HG03097 (cell line): ENCODE measurements around the gene SLIT3.

Experiments used
- ATAC-seq: cut with Tn5 transposase; IDR thresholded peaks from one replicate; pipeline ENCODE4 v1.9.1; 2021; ENCODE audit not compliant: unreplicated experiment, low FRiP score

Gene SLIT3

DNA sequence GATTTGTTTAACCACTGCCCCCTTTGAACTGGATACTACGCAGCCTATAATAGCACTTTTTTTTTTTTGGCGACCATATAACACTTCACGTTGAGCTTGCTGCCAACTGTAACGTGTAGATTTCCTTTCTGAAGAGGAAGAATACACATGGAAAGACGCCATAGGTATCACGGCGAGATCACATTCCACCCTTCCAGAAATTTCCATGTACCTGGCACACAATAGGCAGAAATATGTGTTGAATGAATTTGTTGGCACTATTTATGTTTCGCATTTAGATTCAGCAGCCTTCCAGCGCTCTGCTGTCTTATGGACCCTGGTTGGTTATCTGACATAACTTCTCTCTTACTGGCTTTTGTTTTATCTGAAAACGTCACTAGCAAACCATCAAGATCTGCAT, 250.3 kb downstream of the SLIT3 start:
- ATAC-seq, result no peak

DNA sequence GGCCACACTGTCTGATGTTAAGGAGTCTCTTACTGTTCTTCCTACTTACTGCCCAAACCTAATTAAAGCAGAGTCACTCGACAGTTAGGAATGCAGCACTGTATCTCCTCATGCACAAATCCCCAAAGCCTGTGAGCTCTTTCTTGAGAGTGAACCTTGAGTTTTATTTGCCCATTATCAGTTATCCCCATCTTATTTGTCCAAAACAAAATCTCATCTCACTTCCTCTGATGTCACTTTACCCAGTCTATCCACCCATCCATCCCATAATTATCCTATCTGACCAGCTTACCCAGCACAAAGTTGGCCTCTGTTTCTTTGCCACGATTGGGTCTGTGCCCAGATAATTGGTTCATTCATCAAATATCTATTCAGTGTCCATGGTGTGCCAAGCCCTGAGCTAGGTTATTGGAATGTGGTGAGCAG, 250.8 kb downstream of the SLIT3 start:
- no peak for ATAC-seq

DNA sequence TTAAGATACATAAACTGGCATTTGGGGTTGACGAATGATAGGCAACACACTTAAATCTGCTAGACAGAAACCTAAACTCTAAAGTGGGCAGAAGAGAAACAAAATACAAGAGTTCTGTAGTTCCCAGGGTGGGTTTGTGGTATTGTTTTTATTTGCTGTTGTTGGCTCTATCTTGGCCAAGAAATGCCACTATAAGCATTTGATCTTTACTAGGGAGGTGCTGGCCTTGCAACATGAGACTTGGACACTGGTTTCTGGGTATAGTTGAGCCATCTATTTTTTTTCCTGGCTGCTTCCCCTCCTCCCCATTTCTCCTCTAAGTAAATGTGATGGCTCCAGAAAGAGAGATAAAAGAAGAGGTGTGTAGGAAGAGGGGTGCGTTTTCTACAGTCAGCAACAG, 251.2 kb downstream of the SLIT3 start:
- no peak for ATAC-seq

DNA sequence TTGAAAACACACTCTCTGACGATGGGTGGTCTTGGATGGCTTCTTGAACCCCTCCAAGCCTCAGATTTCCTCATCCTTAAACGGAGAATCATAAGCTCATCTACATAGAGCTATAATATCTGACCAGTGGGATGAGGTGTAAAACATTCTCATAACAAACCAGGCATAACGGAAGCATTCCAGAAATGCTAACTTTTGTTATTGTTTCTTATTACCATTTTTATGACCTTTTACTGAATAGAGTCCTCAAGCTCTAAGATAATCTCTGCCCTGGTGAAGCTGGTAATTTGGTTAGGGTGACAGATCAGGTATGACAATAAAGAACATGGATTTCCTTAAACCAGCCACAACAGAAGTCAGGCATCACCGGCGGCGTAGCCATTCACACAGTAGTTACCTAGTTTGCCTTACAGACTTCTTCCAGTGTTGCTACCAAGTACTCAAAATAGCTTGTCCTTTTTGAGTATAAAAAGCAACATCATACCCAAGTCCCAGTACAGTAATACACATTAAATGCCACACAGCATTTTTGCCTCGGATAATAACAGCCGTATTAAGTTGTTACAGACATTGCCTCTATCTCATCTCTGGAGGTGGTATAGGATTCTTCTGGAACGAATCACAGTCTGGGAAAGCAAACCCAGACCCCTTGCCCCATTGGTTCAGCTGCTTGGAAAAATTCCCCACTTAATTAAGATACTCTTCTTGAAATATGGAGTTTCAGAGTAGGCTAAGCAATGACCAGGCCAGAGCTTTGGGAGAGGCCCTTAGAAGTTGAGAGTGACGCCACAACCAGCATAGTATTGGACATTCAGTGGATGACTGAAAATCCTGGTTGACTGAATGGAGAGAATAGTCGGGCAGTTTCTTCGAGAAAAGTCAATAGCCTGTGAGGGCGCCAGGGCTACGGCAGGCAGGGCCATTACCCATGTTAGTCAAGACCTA, 252.5 kb downstream of the SLIT3 start:
- no peak for ATAC-seq

DNA sequence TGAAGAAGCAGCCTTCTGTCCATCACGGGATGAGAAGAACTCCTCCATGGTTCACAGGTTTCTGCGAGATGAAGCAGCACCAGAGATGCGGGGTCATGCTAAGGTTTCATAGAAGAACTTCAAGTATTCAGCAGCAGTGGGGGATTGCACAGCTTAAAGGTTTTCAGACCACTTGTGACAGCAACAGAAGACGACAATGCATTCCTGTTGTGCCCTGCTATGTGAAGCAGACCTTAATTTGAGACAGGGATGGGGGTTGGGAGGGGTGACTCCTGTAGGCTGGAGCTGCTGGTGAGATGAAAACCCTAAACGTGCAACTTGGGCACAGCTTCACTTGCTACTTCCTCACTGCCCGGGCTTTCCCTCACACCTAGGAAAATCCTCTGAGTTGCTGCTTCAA, 256.0 kb downstream of the SLIT3 start:
- ATAC-seq, result no peak

DNA sequence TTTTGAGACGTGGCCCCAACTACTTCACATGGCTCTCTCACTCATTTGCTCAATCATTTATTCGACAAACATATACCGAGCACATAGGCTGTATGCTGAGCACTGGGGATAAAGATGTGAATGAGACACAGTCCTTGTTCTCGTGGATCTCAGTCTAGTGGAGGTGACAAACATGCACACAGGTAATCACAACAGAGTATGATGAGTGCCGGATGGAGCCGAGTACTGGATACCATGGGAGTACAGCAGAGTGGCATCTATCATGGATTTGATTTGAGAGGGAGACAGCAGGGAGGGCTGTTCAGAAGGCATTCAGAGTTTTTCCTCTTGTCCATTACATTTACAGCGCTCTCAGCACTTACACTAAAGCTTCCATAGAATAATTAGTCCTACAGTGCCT, 259.8 kb downstream of the SLIT3 start:
- ATAC-seq, result no peak

DNA sequence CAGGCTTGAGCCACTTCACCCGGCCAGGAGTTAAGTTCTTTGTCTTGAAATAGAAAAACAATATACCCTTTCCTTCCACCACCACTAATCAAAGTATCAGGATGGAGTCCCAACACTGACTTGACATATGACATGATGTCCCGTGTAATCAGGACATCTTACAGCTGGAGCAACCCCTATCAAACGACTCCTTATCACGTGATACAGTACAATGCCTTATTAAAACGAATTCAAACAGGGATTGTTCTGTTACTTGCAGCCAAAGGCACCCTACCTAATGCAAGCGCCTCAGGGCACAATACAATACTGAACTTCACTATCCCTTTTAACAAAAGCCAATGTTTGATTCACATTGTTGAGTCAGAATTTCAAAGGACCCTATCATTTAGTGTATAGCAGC, 261.3 kb downstream of the SLIT3 start:
- no peak for ATAC-seq

DNA sequence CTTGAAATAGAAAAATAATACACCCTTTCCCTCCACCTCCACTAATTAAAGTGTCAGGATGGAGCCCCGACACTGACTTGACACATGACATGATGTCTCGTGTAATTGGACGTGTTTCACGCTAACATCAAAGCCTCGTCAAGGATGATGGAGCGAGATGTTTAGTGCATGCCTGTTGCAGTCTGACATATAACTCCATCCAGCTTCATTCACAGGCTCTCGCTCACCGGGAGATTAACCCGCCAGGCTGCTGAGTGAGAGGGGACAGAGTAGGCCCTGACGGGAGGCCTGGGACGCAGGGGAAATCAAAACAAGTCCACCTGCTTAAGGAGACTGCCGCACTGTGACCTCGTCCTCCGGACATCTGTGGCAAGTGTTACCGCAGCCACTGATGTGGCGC, 263.5 kb downstream of the SLIT3 start:
- no peak for ATAC-seq

DNA sequence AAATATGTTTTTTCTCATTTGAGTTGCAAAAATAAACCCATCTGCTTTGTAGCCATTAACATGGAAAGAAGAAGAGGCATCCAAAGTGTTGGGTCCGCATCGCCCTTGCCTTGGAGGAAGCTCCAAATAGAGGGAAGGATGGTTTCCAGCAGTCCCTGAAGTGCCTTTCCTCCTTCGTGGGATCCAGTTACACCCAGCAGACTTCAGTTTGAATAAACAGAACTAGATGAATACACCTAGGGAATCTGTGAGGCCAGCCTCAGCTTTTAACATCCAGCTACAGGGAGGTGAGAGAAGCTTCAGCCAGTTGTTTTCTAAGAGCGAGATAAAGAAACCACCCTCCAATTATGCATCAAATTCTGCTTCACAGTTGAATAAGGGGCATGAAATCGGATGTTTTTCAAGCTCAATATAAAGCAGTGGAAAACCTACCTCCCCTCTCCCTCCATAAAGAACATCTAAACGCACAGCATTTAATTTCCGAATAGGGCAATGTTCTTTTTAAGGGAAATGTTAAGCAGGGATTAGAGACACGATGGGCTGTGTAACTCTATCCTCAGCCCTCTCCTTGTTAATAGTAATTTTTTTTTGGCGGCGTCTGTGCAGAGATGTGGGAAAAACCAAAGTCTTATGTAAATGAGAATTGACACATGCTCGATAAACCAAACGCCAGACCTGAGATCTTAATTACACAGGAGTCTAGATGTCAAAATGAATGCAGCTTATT, 264.7 kb downstream of the SLIT3 start:
- ATAC-seq, result no peak

DNA sequence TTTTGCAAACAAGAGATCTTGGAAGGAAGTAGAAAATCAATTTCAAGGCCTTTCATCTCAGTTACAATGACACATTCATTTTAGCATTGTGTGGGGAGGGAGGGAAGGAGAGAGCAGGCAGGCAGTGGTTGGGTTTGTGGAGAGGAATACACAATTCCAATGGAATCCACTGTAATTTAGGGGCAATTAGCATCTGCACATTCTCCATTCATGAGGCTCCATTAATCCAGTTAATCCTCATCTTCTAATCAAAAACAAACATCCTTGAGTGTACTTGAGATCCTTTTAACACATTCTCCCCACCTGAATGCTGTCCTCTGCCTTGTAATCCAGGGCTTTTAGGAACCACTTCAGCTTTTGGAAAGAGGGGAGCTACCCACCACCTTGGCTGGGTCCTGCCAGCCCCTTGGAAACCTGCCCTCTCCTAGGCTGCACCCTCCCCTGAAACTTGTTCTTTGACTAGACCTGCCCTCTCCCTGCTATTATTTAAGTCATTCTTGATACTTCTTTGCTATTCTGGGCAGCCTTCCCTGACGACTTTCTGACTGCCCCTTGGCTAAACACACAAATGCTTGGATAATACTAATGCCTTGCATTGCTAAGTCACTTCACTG, 271.2 kb downstream of the SLIT3 start:
- ATAC-seq, result no peak

DNA sequence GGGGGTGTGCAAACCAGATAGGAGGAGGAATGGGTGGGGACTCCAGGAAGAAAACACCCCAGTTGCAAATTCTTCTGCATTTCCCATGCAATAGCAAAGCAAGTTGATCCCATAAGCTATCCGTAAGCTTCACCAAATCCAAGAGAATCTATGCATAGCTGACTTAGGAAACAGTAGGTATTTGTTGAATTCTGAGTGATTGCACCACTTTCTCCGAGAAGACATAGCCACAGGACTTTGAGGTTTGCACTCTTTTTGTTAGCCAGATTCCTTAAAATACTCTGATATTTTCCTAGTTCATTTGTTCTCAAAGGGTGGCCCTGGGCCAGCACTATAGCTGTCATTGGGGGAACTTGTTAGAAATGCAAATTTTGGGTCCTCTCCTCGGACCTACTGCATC, 271.9 kb downstream of the SLIT3 start:
- ATAC-seq, result no peak

DNA sequence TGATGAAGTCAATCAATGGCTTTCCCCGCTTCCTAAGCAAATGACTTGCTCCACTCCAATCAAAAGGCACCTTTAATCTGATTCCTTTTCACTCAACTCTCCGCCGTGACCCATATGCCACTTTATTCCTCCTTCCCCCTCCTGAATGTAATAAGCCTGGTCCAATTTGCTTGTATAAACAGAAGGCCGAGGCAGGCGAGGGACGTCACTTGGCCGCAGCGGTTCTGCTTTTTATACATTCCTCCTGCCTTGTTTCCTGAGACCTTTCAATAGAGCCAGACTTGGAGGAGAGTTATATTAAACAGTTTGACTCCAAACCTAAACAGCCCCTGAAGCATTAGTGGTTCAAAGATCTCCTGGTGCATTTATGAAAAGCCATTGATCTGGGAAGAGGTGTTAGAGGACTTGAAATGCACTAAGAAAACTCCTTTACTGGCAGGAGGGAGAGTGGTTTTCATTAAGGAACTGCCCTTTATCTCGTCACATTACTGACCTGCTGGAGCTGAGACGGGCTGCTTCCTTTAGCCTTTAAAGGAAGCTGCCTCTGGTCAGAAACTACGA, 273.4 kb downstream of the SLIT3 start:
- no peak for ATAC-seq

DNA sequence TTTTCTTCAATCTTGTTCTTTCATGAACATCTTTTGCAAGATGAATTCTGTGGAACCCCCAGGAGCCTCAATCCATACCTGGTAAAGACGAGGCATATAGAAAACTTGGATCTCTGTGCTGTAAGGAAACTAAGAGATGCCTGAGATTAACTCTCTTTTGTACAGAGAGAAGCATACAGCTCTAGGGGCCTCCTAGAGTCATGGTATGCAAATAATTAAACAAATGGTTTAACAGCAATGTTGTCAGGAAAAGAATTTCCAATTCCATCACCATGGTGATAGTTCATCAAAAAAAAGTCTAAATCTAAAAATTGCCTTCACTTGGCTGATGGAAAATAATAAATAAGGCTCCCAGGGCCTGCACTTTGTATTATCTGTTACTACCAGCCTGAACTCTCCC, 275.4 kb downstream of the SLIT3 start:
- no peak for ATAC-seq

DNA sequence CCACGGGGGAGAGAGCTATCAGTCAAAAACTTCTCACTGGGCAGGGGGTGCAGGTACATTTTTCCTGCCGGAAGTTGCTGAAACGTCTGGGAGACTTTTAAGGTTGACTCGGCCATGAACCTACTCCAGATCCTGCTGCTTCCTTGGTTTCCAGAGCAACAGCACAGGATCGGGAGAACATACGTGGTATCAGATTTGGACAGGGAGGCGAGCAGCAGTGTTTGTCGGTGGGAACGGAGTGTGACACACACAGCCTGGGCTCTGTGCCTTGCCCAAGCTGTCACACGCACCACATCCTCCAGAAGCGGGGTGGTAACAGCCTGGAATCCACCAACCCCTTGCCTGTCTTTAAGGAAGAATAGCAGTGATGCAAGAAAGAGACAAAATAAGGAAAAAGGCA, 276.5 kb downstream of the SLIT3 start:
- no peak for ATAC-seq

DNA sequence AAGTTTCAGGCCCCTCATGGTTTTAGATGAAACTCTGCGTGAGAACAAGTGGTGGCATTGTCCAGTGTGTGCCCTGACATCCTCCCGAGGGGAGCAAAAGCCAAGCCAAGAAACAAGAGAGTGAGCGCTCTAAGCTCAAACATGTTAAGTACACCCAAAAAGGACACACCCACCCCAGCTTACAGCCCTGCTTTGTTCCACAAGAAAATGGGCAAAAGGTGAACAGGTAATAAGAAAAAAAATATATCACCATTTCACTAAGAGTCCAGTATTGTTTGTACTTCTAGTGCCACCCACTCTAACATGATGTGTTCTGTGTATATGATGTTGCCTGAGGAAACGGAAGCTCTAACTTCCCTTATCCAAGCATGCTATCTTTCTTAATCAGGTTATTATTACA, 278.2 kb downstream of the SLIT3 start:
- ATAC-seq, result no peak

DNA sequence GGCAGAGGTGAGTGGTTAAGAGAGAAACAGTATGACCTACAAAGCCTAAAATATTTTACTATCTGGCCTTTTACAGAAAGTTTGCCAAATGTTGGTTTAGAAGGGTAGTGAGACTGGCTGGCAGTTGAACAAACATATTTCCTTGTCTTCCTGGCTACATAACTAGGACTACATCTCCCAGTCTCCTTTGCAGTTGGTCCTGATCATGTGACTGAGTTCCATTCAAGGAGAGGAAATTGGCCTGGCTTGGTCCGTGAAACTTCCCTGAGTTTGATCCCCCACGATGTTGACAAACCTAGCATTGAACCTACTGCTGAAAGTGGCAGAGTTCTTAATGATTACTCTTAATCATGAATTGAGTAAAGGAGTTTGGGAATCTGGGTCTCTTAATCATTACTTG, 280.8 kb downstream of the SLIT3 start:
- ATAC-seq, result no peak

DNA sequence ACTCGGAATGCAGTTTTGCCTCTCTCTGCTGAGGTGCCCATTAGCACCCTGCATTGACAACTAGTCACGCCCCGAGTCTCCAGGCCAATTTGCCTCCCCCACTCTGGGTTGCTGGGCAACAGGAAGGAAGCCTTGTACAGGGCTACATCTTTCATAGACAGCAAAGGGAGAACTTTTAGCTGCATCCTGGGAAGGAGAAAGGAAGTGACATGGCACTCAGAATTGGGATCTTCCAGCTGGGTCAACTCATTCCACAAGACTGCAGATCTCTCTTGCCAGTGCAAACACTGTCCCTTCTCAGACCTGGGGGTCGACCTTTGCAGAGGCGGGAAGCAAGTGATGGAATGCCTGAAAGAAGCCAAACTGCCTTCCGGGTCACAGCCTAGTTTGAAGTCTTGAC, 282.0 kb downstream of the SLIT3 start:
- ATAC-seq, result no peak

DNA sequence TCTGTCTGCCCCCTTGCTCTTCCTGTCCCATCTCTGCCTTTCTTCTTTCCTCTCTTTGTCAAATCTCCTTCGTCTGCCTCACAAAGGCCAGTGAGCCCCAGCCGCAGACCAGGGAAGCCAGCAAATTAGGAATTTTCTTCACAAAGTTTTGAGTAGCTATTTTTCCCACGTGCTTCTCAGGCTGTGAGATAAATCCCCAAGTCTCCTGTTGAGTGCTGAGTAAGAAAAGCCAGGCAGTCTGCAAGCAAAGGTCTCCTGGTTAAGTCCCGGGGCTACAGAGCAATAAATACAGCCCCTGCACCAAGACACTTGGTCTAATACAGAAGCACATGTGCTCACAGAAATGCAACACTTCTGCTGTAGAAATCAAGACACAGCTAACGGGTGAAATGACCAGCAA, 284.9 kb downstream of the SLIT3 start:
- no peak for ATAC-seq

DNA sequence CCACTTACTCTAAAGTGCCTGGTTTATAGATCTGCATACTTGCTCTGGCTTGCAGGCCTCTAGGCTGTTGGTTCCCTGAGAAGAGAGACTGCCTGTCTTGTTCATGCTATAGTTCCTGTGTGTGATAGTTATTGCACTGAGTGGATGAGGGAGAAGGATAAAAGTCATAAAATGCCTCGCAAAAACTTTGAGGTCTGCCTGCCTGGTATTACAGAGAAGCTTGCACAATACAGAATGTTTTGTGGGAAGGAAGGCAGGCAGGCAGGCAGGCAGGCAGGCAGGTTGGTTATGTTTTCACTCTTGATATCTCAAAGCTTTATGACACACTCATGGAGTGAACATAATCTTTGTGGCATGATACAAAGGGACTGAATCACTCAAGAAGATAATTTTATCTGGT, 287.1 kb downstream of the SLIT3 start:
- no peak for ATAC-seq

DNA sequence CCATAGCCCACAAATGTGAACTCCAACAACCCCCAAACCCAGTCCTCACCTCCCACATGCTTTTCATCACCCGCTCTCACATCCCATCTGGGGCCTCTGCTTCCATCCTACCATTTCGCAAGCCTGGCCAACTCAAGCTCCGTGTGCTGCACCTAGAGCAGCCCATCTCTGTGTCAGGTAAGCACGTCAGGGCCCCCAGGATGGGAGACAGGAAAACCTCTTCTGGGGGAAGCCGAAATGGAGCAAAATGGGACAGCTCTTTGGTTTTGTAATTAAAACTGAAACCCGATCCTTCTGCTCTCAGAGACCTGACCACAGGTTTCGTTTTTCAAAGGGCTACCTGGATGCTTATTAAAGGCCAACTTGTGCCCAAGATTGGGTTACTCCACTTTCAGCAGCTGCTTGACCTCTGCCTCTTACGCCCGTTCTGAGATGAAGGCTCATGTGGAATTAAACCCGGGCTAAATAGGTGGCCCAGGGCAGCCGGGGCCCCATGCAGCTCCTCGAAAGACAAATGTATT, 287.7 kb downstream of the SLIT3 start:
- no peak for ATAC-seq

DNA sequence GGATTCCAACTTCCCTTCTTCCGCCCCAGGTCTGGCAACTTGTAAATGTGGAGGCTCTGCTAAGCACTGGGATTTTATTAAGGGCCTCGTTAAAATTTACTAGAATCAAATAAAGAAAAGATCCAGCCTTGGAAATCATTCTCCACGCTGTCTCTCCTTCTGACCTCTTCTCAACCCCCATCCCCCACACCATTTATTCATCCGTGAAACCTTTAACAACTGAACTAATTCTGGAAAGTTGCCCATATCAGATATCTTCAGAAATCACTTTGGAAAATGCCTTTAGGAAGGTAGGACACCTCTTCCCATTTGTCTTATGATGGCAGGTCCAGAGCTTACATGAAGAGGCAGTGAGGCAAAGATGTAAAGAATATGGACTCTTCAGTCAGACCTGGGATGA, 288.5 kb downstream of the SLIT3 start:
- ATAC-seq, result no peak
